HCT116 (cell line): ENCODE results near the gene SSNA1. TPM values are rescaled to one million over a fixed set of nuclear protein-coding genes. Genes with fewer than 3 reads are reported as not detected.

Source experiments
- ATAC-seq: fragments of 200-7000 bp; cut with Tn5 transposase; 2 replicates; pipeline ENCODE4 v1.9.1; 2020; ENCODE audit warnings: mild to moderate bottlenecking, moderate library complexity
- BruUV-seq: library from RNA; stranded (reverse); fragments of 400-500 nt; replicated peaks from 2 replicates; lab custom pipeline; 2021; lab: Mats Ljungman, UMichigan
- CTCF ChIA-PET: fragments of 300-600 bp; sonication (Branson Sonifier 250); formaldehyde crosslinking; loops from one replicate; lab custom pipeline; 2021; ENCODE audit warnings: antibody characterized with exemption; lab: Charles Lee
- POLR2A ChIA-PET: fragments of 300-600, 350-600 bp; sonication (Branson Sonifier 250); formaldehyde crosslinking; loops from one replicate; lab custom pipeline; 2021; ENCODE audit warnings: antibody characterized with exemption; lab: Charles Lee
- RAD21 ChIA-PET, 2 experiments: fragments of 300-600 bp; sonication (Branson Sonifier 250); formaldehyde crosslinking; loops; one replicate each; lab custom pipeline; 2023; ENCODE audit warnings: low total read pairs in 2 of 2; ENCODE audit not compliant: uncharacterized antibody in 2 of 2, unreplicated experiment in 2 of 2, low non-redundant PET in 1 of 2; lab: Charles Lee
- DNase-seq: peaks from one replicate; pipeline ENCODE4 v3.0.0-alpha.2; 2010; ENCODE audit warnings: low read depth, low spot score
- H2AFZ ChIP-seq: fragments of 200-600 bp; shearing (Covaris generic), sonication (generic); 2 replicates; pipeline ENCODE4 v1.6.1; 2017; ENCODE audit warnings: low read depth, mixed run types, mixed read lengths, antibody characterized with exemption, low read length; ENCODE audit not compliant: poor library complexity, severe bottlenecking
- H3K27ac ChIP-seq: 2 replicates; pipeline ENCODE4 v1.5.1; 2012; ENCODE audit warnings: low read depth, low read length
- H3K27me3 ChIP-seq: fragments of 200-600 bp; sonication (generic); 2 replicates; pipeline ENCODE4 v1.6.1; 2016; ENCODE audit warnings: mixed run types, low read length, mixed read lengths; ENCODE audit not compliant: insufficient read depth
- H3K36me3 ChIP-seq, 2 experiments: fragments of 200-500 bp in 1 of 2; fragments of 200-600 bp in 1 of 2; sonication (Bioruptor generic) in 1 of 2; sonication (generic) in 1 of 2; 2 replicates each; pipeline versions ENCODE4 v1.5.1 to v1.6.1; 2014 to 2016; ENCODE audit warnings: low read length in 2 of 2, inconsistent platforms in 1 of 2, mixed read lengths in 1 of 2, mixed run types in 1 of 2; ENCODE audit not compliant: insufficient read depth in 2 of 2, control insufficient read depth in 1 of 2
- H3K4me1 ChIP-seq, 2 experiments: fragments of 200-600 bp in 1 of 2; sonication (generic) in 1 of 2; 2 replicates each; pipeline versions ENCODE4 v1.5.1 to v1.6.1; 2012 to 2017; ENCODE audit warnings: low read length in 2 of 2, inconsistent platforms in 1 of 2, mild to moderate bottlenecking in 1 of 2, mixed read lengths in 1 of 2, mixed run types in 1 of 2, moderate library complexity in 1 of 2; ENCODE audit not compliant: insufficient read depth in 2 of 2, control insufficient read depth in 1 of 2
- H3K4me2 ChIP-seq: fragments of 200-600 bp; sonication (generic); 2 replicates; pipeline ENCODE4 v1.6.1; 2017; ENCODE audit warnings: mixed run types, low read length, mixed read lengths
- H3K4me3 ChIP-seq, 2 experiments: fragments of 200-600 bp in 1 of 2; sonication (generic) in 1 of 2; replicated peaks in 1 of 2; 2 replicates each; pipeline ENCODE4 v1.5.1; 2011 to 2016; ENCODE audit warnings: low read length in 2 of 2, control low read depth in 1 of 2, low read depth in 1 of 2, mild to moderate bottlenecking in 1 of 2, mixed read lengths in 1 of 2, mixed run types in 1 of 2
- H3K79me2 ChIP-seq: fragments of 200-600 bp; sonication (generic); 2 replicates; pipeline ENCODE4 v1.6.1; 2017; ENCODE audit warnings: mild to moderate bottlenecking, mixed run types, low read length, moderate library complexity, mixed read lengths; ENCODE audit not compliant: insufficient read depth
- H3K9ac ChIP-seq: fragments of 200-600 bp; sonication (generic); 2 replicates; pipeline ENCODE4 v1.6.1; 2016; ENCODE audit warnings: low read length, mixed read lengths
- H3K9me2 ChIP-seq: fragments of 200-600 bp; sonication (generic), shearing (Covaris generic); 2 replicates; pipeline ENCODE4 v1.6.1; 2017; ENCODE audit warnings: mixed run types, mild to moderate bottlenecking, moderate library complexity; ENCODE audit not compliant: insufficient read depth
- H3K9me3 ChIP-seq, 2 experiments: fragments of 200-500 bp in 1 of 2; fragments of 200-600 bp in 1 of 2; sonication (Bioruptor generic) in 1 of 2; sonication (generic) in 1 of 2; 2 replicates each; pipeline ENCODE4 v1.6.1; 2014 to 2017; ENCODE audit warnings: low read length in 2 of 2, mixed read lengths in 2 of 2, inconsistent platforms in 1 of 2, low read depth in 1 of 2, mild to moderate bottlenecking in 1 of 2, mixed run types in 1 of 2, moderate library complexity in 1 of 2; ENCODE audit not compliant: control insufficient read depth in 1 of 2, insufficient read depth in 1 of 2
- H4K20me1 ChIP-seq: fragments of 200-600 bp; sonication (generic), shearing (Covaris generic); 2 replicates; pipeline ENCODE4 v1.6.1; 2017; ENCODE audit warnings: mixed run types, mild to moderate bottlenecking, moderate library complexity; ENCODE audit not compliant: insufficient read depth
- CEBPB ChIP-seq: IDR thresholded peaks from 2 replicates; pipeline ENCODE4 v1.6.1; 2012; ENCODE audit warnings: low read depth
- EGR1 ChIP-seq: IDR thresholded peaks from 2 replicates; pipeline ENCODE4 v1.6.1; 2012; ENCODE audit warnings: low read depth
- ELF1 ChIP-seq: IDR thresholded peaks from 2 replicates; pipeline ENCODE4 v1.6.1; 2012; ENCODE audit warnings: low read depth, borderline replicate concordance
- EZH2 ChIP-seq: fragments of 200-600 bp; sonication (generic); IDR thresholded peaks from 2 replicates; pipeline ENCODE4 v1.6.1; 2017; ENCODE audit warnings: antibody characterized with exemption, mixed run types
- EZH2phosphoT487 ChIP-seq: fragments of 200-600 bp; IDR thresholded peaks from 2 replicates; pipeline ENCODE4 v1.6.1; 2018; ENCODE audit warnings: antibody characterized with exemption, borderline replicate concordance
- JUND ChIP-seq: IDR thresholded peaks from 2 replicates; pipeline ENCODE4 v1.6.1; 2012
- POLR2A ChIP-seq: IDR thresholded peaks from 2 replicates; pipeline ENCODE4 v1.7.0; 2011; ENCODE audit warnings: borderline replicate concordance; ENCODE audit not compliant: insufficient read depth, insufficient read length; ENCODE audit errors: extremely low read depth
- POLR2AphosphoS5 ChIP-seq: IDR thresholded peaks from 2 replicates; pipeline ENCODE4 v1.6.1; 2011; ENCODE audit warnings: mild to moderate bottlenecking, low read depth, low read length, moderate library complexity
- RAD21 ChIP-seq: IDR thresholded peaks from 2 replicates; pipeline ENCODE4 v1.6.1; 2012; ENCODE audit warnings: low read depth, mild to moderate bottlenecking
- SP1 ChIP-seq: IDR thresholded peaks from 2 replicates; pipeline ENCODE4 v1.6.1; 2012; ENCODE audit warnings: low read depth
- TCF7L2 ChIP-seq: IDR thresholded peaks from 2 replicates; pipeline ENCODE4 v1.7.0; 2011; ENCODE audit warnings: borderline replicate concordance, inconsistent platforms; ENCODE audit not compliant: insufficient read depth, insufficient read length; ENCODE audit errors: extremely low read depth
- ZBTB33 ChIP-seq: IDR thresholded peaks from 2 replicates; pipeline ENCODE4 v1.6.1; 2011; ENCODE audit warnings: mild to moderate bottlenecking, low read length, moderate library complexity; ENCODE audit not compliant: insufficient replicate concordance; ENCODE audit errors: extremely low read depth
- ZNF274 ChIP-seq: fragments of 200-500 bp; sonication (Bioruptor generic); IDR thresholded peaks from 2 replicates; pipeline ENCODE4 v1.6.1; 2014; ENCODE audit warnings: mild to moderate bottlenecking, low read depth, low read length, inconsistent platforms
- intact Hi-C: fragments of 100-400 bp; cut with micrococcal nuclease; formaldehyde crosslinking; loops from 2 replicates; pipeline ENCODE4 v1.10.0; 2022
- total RNA-seq: library from RNA; stranded (reverse); gene quantifications from one replicate; pipeline ENCODE4 v1.2.1, GENCODE V29; 2021; ENCODE audit not compliant: unreplicated experiment
- TF ChIP-seq, protein P1 (sequence below): IDR thresholded peaks from 2 replicates; pipeline ENCODE4 v1.6.1; 2012

SSNA1 gene
- total RNA-seq, 1 experiment from 2014 or later, result 84.7 TPM

- Histone ChIP-seq H3K27ac (peak overlapping the region; percentile 43; the same call in 1 of the 2 replicates), H3K27me3 (no peaks in the 10 kb centered on the region), H3K4me2 (no peak overlapping the region), H4K20me1 (no peaks in the 10 kb centered on the region), H3K9me3 (no peaks in the 10 kb centered on the region), H3K79me2 (no peaks in the 10 kb centered on the region), H3K4me3 (no peak overlapping the region), H3K36me3 (no peaks in the 10 kb centered on the region), H3K9ac (no peak overlapping the region), H3K9me2 (no peaks in the 10 kb centered on the region), H2AFZ (no peak overlapping the region), H3K4me1 (peaks cover 44 to 60% of the 10 kb centered on the region in 2 experiments)
- ChIA-PET CTCF (interaction anchor here (1.5 to 4.7 kb wide), 3 partner anchors 9 to 33 kb away, joined by 4 to 43 read pairs (median 10); no protein-coding TSS in a partner anchor), POLR2A (interaction anchor here (1.4 to 2.5 kb wide), 2 partner anchors 8 to 12 kb away, joined by 3 to 16 read pairs; partner anchors contain the start of gene TUBB4B), RAD21 (interaction anchor here in 1 of 2 experiments (1.6 kb wide), 1 partner anchor 110 kb away, joined by 3 read pairs; no protein-coding TSS in a partner anchor)
- DNase-seq (no peak), ATAC-seq (no peak)
- intact Hi-C loops, result loop anchor here (5.0 to 10.0 kb wide), 3 partner anchors 41 to 444 kb away; partner anchors contain the start of genes ANAPC2, NPDC1 and SSNA1
- TF ChIP-seq POLR2A (no peak), SP1 (no peak), CEBPB (no peak), TCF7L2 (no peak), POLR2AphosphoS5 (no peak), EZH2 (no peak)
- no TSS peak for BruUV-seq
Measured at GRCh38 chr9:137228506-137228967, 40.1 kb downstream of the SSNA1 start.

DNA sequence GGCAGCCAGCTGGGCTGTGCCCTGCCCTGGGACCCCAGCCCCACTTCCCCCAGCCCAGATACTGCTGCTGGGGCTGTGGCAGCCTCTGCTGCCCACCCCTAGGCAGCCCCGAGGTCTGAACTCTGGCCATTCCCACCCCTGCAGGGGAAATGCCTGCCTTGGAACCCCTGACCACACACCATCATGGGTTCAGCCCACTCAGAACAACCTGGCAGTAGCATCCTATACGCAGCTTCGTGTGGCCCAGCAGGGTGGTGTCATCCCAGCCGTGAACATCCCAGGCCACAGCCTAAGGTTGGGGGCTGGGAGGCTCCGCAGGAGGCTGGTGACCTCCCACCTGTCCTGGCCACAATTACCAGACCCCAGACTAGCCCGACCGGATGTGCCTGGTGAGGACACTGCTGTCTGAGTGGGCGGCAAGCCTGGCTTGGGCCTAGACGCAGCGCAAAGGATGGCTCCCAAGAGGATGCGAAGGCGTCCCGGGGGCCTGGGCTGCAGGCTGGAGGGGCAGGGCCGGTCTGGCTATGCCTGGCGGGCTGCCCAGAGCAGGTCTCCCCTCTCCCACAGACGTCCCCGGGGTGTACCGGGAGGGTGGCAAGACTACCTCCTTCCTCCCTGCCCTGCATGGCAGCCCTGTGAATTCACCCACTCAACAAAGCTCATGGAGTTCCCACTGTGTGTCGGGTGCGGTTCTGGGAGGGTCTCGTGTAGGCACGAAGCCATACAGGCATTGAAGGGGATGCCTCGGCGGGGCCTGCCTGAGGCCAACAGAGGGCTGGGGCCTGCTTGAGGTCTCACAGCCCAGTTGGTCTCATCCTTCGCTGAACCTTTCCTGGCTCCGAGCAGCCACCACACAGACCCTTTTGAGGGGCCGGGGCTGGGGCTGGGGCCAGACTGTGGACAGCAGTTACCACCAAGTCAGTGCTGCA lies 40.8 kb downstream of the SSNA1 start:
- CTCF ChIA-PET, result no interaction called here
- no peak for ATAC-seq

More for the DNA sequence above, 40.8 kb downstream of the SSNA1 start:
- Histone ChIP-seq H2AFZ (no peak overlapping the region), H3K9ac (no peak overlapping the region), H3K27me3 (no peaks in the 10 kb centered on the region), H3K9me3 (no peaks in the 10 kb centered on the region), H3K4me3 (no peak overlapping the region), H3K36me3 (no peaks in the 10 kb centered on the region), H3K9me2 (no peaks in the 10 kb centered on the region), H3K79me2 (no peaks in the 10 kb centered on the region), H3K4me1 (peaks cover 41 to 54% of the 10 kb centered on the region in 2 experiments), H4K20me1 (no peaks in the 10 kb centered on the region), H3K4me2 (no peak overlapping the region), H3K27ac (no peak overlapping the region; the same call in 1 of the 2 replicates)
- no TSS peak for BruUV-seq
- no peak for DNase-seq
- POLR2A ChIA-PET, result no interaction called here
- TF ChIP-seq ELF1 (no peak), EGR1 (no peak), ZBTB33 (no peak), SP1 (no peak), EZH2phosphoT487 (no peak), RAD21 (no peak), POLR2AphosphoS5 (no peak), ZNF274 (no peak), JUND (no peak)
- TF ChIP-seq, protein P1, sequence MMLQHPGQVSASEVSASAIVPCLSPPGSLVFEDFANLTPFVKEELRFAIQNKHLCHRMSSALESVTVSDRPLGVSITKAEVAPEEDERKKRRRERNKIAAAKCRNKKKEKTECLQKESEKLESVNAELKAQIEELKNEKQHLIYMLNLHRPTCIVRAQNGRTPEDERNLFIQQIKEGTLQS, result no peak
- RAD21 ChIA-PET, result no interaction called here
- intact Hi-C loops, result loop anchor here (5.0 to 10.0 kb wide), 3 partner anchors 42 to 444 kb away; partner anchors contain the start of genes ANAPC2, NPDC1 and SSNA1
